GM18511 (cell line): ENCODE data around the gene C1orf56.
"Not testable (repeated sequence)": the region's sequence is repeated elsewhere in the genome, so short reads cannot be mapped to it uniquely, and the experiment has no call there.

Source experiments
- ATAC-seq: cut with Tn5 transposase; IDR thresholded peaks from one replicate; pipeline ENCODE4 v1.9.1; 2021; ENCODE audit warnings: mild to moderate bottlenecking, moderate library complexity; ENCODE audit not compliant: unreplicated experiment

Gene C1orf56

DNA sequence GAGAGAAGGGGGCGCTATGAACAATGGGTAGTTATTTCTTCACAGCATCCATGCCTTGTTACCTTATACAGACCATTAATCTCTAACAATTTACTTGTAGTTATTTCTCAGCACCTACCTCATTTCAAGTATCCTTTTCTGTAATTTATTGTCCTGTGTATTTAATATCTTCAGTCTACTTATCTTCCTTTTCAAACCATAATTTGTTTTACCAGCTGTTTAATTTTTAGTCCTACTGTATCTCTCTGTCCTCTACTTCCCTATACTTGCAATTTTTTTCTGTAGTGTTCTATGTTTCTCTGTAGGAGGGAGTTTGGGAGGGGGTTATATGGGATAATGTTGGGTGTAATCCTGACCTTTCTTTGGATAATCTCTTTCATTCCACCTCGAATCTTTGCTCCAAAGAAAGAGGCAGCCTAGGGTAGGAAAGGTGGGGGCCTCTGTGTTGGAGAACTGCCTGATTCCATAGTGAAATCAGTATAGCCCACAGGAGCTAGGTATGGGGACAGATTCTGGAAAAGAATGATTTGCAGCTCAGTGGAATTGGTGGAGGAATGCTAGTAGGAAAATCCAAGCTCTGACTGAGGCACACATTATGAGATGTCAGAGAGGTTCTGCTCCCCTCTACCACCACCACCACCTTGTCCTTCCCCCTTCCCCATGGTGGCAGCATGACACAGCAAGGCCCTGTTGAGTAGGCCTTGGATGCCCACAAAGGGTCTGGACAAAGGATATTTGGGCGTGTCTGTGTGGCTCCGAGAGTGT lies 13.3 kb downstream of the C1orf56 start:
- ATAC-seq: no peak

GRCh38 chr1:151061704-151062103 lies 14.2 kb downstream of the C1orf56 start:
- no peak for ATAC-seq

DNA sequence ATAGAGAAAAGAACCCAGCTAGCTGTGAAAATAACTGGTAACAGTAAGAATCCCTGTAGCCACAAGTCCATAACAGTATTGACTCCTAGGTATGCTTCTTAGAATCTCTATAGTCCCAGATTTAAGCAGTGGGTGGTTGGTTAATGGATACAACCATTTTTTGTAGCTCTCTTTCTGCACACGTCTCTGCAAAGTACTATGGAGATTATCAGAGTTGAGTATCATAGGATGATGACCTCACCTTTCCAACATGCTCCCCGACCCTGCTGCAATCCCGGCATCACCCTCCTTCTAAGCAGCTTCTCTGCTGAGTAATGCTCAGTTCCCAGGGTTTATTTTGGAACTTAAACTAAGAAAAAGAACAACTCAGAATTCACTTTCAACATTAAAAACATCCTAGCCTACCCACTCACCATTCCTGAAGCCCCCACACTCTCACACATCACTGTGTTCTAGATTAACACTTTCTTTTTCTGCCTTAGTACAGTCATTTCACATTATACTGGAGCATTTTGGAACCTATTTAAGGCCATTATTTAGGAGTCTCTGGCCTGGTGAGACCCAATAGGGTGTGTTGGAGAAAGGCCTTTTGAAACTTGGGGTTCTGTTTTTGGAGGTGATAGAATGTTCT lies 15.3 kb downstream of the C1orf56 start:
- ATAC-seq: no peak

- ATAC-seq: no peak
Measured at GRCh38 chr1:151065089-151065645, 17.6 kb downstream of the C1orf56 start.

- ATAC-seq: no peak
Measured at GRCh38 chr1:151067185-151067584, 19.6 kb downstream of the C1orf56 start.

DNA sequence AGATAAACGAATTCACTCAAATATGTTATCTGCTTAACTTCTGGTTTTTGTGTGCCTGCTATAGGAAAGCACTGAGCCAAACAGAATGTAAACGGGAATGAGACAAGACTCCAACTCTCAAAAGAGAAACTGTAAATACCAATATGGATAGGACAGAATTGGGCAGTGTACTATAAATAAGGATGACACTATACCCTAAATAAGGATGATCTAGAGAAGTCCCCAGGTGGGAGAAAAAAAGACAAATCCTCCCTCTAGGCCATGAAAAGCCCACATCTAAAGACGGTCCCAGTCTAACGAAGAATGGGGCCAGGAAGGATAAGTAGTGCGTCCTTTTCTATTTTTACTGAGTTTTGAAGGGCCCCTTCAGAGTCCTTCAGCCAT lies 21.5 kb downstream of the C1orf56 start:
- ATAC-seq: no peak

GRCh38 chr1:151070474-151071276 lies 23.1 kb downstream of the C1orf56 start, which contains the start of gene GABPB2:
TSS of gene GABPB2 (plus strand) at chr1:151070761. CDS start at chr1:151088190, 17,429 bp downstream.
- peak; percentile 75 for ATAC-seq

DNA sequence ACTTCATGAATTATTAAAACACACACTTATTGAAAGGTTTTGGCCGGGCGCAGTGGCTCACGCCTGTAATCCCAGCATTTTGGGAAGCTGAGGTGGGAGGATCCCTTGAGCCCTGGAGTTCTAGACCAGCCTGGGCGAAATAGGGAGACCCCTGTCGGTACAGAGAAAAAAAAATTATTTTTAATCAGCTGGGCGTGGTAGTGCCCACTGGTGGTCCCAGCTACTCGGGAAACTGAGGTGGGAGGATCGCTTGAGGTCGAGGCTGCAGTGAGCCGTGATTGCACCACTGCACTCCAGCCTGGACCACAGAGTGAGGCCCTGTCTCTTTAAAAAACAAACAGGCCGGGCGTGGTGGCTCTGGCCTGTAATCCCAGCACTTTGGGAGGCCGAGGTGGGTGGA lies 24.7 kb downstream of the C1orf56 start:
- no peak for ATAC-seq

DNA sequence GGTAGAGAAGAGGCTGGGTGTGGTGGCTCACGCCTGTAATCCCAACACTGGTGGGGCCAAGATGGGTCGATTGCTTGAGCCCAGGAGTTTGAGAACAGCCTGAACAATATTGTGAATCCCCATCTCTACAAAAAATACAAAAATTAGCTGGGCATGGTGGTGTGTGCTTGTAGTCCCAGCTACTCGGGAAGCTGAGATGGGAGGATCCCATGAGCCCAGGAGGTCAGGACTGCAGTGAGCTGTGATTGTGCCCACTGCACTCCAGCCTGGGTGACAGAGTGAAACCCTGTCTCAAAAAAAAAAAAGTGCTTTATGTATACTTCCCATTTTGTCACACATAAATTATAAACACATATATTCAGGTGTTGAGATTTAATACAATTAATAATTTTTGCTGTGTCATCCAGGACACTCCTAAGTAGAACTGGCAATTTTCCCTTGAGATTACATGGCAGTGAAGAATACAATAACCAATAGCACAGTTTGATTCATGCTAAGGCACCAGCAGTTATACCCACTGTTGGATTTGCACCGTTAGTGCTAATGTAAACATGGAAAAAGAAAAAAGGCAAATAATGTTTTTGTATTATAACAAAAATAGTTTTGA lies 38.5 kb downstream of the C1orf56 start:
- ATAC-seq: no peak

- not testable (repeated sequence) for ATAC-seq
Measured at GRCh38 chr1:151097426-151097825, 49.9 kb downstream of the C1orf56 start.

- ATAC-seq: no peak
Measured at GRCh38 chr1:151098126-151098525, 50.6 kb downstream of the C1orf56 start.
